NT2/D1 (cell line): ENCODE measurements around the gene MROH9.

Experiments used
- DNase-seq: peaks from one replicate; pipeline ENCODE4 v3.0.0-alpha.2; 2011; ENCODE audit warnings: low read depth, low spot score
- H3K27me3 ChIP-seq: 2 replicates; pipeline ENCODE4 v1.6.0; 2011; ENCODE audit warnings: mild to moderate bottlenecking; ENCODE audit not compliant: insufficient read length, insufficient read depth
- H3K36me3 ChIP-seq: 2 replicates; pipeline ENCODE4 v1.6.1; 2011; ENCODE audit warnings: mild to moderate bottlenecking, low read length, mixed read lengths; ENCODE audit not compliant: insufficient read depth, insufficient read length
- H3K4me1 ChIP-seq: 2 replicates; pipeline ENCODE4 v1.5.1; 2011; ENCODE audit not compliant: insufficient read depth, insufficient read length
- H3K4me3 ChIP-seq: 2 replicates; pipeline ENCODE4 v1.5.1; 2011; ENCODE audit warnings: low read depth; ENCODE audit not compliant: insufficient read length
- H3K9ac ChIP-seq: 2 replicates; pipeline ENCODE4 v1.6.0; 2011; ENCODE audit warnings: low read depth; ENCODE audit not compliant: insufficient read length
- H3K9me3 ChIP-seq: 2 replicates; pipeline ENCODE4 v1.5.1; 2011; ENCODE audit warnings: mild to moderate bottlenecking, low read length; ENCODE audit not compliant: insufficient read depth
- SUZ12 ChIP-seq: IDR thresholded peaks from 2 replicates; pipeline ENCODE4 v1.6.1; 2011; ENCODE audit not compliant: insufficient read length, insufficient read depth; ENCODE audit errors: extremely low read depth
- YY1 ChIP-seq: IDR thresholded peaks from 2 replicates; pipeline ENCODE4 v1.6.1; 2011; ENCODE audit not compliant: insufficient read length, insufficient read depth
- ZNF274 ChIP-seq: IDR thresholded peaks from 2 replicates; pipeline ENCODE4 v1.6.1; 2011; ENCODE audit warnings: mild to moderate bottlenecking, low read depth, low read length

Gene MROH9

GRCh38 chr1:170970256-170970655 is 34.9 kb downstream of the MROH9 start:
- no peaks in the 10 kb centered on the region for H3K27me3 ChIP-seq
- peaks cover 4% of the 10 kb centered on the region for H3K4me1 ChIP-seq
- 0 out of 2 replicates have a peak, but pooled peaks cover 2% of the 10 kb centered on the region for H3K9me3 ChIP-seq
- H3K9ac ChIP-seq, result no peak overlapping the region
- DNase-seq, result no peak
- TF ChIP-seq SUZ12 (no peak), ZNF274 (no peak), YY1 (no peak)
- no peak overlapping the region for H3K4me3 ChIP-seq
- no peaks in the 10 kb centered on the region for H3K36me3 ChIP-seq

- Histone ChIP-seq H3K36me3 (no peaks in the 10 kb centered on the region), H3K27me3 (no peaks in the 10 kb centered on the region), H3K4me1 (peaks cover 3% of the 10 kb centered on the region), H3K9ac (no peak overlapping the region), H3K4me3 (no peak overlapping the region), H3K9me3 (peaks cover 16% of the 10 kb centered on the region)
- TF ChIP-seq ZNF274, result no peak
- TF ChIP-seq YY1, result no peak
- TF ChIP-seq SUZ12, result no peak
- no peak for DNase-seq
Observed at GRCh38 chr1:170978371-170978910, 43.1 kb downstream of the MROH9 start.

- Histone ChIP-seq H3K4me3 (no peak overlapping the region), H3K36me3 (no peaks in the 10 kb centered on the region), H3K9me3 (0 out of 2 replicates have a peak, but pooled peaks cover 5% of the 10 kb centered on the region), H3K27me3 (no peaks in the 10 kb centered on the region), H3K9ac (no peak overlapping the region), H3K4me1 (no peaks in the 10 kb centered on the region)
- no peak for DNase-seq
- TF ChIP-seq YY1 (no peak), ZNF274 (no peak), SUZ12 (no peak)
Observed at GRCh38 chr1:170985406-170985805, 50.1 kb downstream of the MROH9 start.

- Histone ChIP-seq H3K4me1 (no peaks in the 10 kb centered on the region), H3K9ac (no peak overlapping the region), H3K4me3 (no peak overlapping the region), H3K36me3 (no peaks in the 10 kb centered on the region), H3K9me3 (no peaks in the 10 kb centered on the region), H3K27me3 (no peaks in the 10 kb centered on the region)
- TF ChIP-seq YY1 (no peak), ZNF274 (no peak), SUZ12 (no peak)
- no peak for DNase-seq
Observed at GRCh38 chr1:170986901-170987300, 51.6 kb downstream of the MROH9 start.

GRCh38 chr1:170987424-170987823 is 52.1 kb downstream of the MROH9 start:
- Histone ChIP-seq H3K27me3 (no peaks in the 10 kb centered on the region), H3K4me3 (no peak overlapping the region), H3K4me1 (no peaks in the 10 kb centered on the region), H3K36me3 (no peaks in the 10 kb centered on the region), H3K9me3 (no peaks in the 10 kb centered on the region), H3K9ac (no peak overlapping the region)
- DNase-seq, result no peak
- no peak for TF ChIP-seq YY1
- no peak for TF ChIP-seq ZNF274
- no peak for TF ChIP-seq SUZ12

- Histone ChIP-seq H3K36me3 (no peaks in the 10 kb centered on the region), H3K4me1 (no peaks in the 10 kb centered on the region), H3K27me3 (no peaks in the 10 kb centered on the region), H3K9me3 (no peaks in the 10 kb centered on the region), H3K4me3 (no peak overlapping the region), H3K9ac (no peak overlapping the region)
- TF ChIP-seq YY1, result no peak
- TF ChIP-seq ZNF274, result no peak
- no peak for DNase-seq
Observed at GRCh38 chr1:170993151-170993550, 57.8 kb downstream of the MROH9 start.

GRCh38 chr1:170993717-170994116 is 58.4 kb downstream of the MROH9 start:
- Histone ChIP-seq H3K4me3 (no peak overlapping the region), H3K27me3 (no peaks in the 10 kb centered on the region), H3K9me3 (no peaks in the 10 kb centered on the region), H3K4me1 (no peaks in the 10 kb centered on the region), H3K9ac (no peak overlapping the region), H3K36me3 (no peaks in the 10 kb centered on the region)
- DNase-seq, result no peak
- TF ChIP-seq SUZ12 (no peak), ZNF274 (no peak), YY1 (no peak)

GRCh38 chr1:171014880-171015279 is 79.5 kb downstream of the MROH9 start:
- H3K9ac ChIP-seq, result no peak overlapping the region
- H3K4me1 ChIP-seq, result peaks cover 4% of the 10 kb centered on the region
- no peak for DNase-seq
- H3K36me3 ChIP-seq, result no peaks in the 10 kb centered on the region
- H3K27me3 ChIP-seq, result no peaks in the 10 kb centered on the region
- no peak overlapping the region for H3K4me3 ChIP-seq
- H3K9me3 ChIP-seq, result peaks cover 12% of the 10 kb centered on the region; the same call in 1 of the 2 replicates
- TF ChIP-seq YY1 (no peak), SUZ12 (no peak), ZNF274 (no peak)
